ENCODE results near the gene BOD1. TPM values are rescaled to one million over a fixed set of nuclear protein-coding genes. Genes with fewer than 3 reads are reported as not detected.

Gene BOD1
- polyA plus RNA-seq, 2 of the 4 experiments (the other 2 are of a cell fraction): 59.1 to 102 TPM

- ATAC-seq: no peak
- CTCF ChIA-PET: interaction anchor here (1.3 to 1.7 kb wide), 6 partner anchors 9 to 773 kb away, joined by 3 to 5 read pairs (median 4); no protein-coding TSS in a partner anchor
- no peak for DNase-seq (ENCODE audit: low read depth in 1 of 2, low spot score in 1 of 2)
- TF ChIP-seq TP53 (CRISPR knock-in tag; IDR thresholded peaks at IDR 0.05) (no peak), PHF8 (IDR thresholded peaks at IDR 0.05; ENCODE audit: borderline replicate concordance, low read depth) (no peak), FOSB (CRISPR knock-in tag; IDR thresholded peaks at IDR 0.05) (no peak), GATA3 (IDR thresholded peaks at IDR 0.05; ENCODE audit: borderline replicate concordance) (no peak), TFCP2L1 (CRISPR knock-in tag; IDR thresholded peaks at IDR 0.05) (no peak), EHMT2 (IDR thresholded peaks at IDR 0.05; ENCODE audit: low read depth) (no peak), CTCF (IDR thresholded peaks at IDR 0.05) (no peak), PBX3 (IDR thresholded peaks at IDR 0.05) (no peak), JUNB (IDR thresholded peaks at IDR 0.05) (no peak), KDM1A (IDR thresholded peaks at IDR 0.05; ENCODE audit: low read depth) (no peak)
- TF ChIP-seq, protein P1, sequence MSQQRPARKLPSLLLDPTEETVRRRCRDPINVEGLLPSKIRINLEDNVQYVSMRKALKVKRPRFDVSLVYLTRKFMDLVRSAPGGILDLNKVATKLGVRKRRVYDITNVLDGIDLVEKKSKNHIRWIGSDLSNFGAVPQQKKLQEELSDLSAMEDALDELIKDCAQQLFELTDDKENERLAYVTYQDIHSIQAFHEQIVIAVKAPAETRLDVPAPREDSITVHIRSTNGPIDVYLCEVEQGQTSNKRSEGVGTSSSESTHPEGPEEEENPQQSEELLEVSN (IDR thresholded peaks at IDR 0.05; ENCODE audit: borderline replicate concordance, low read depth): no peak
- TF ChIP-seq, protein P2, sequence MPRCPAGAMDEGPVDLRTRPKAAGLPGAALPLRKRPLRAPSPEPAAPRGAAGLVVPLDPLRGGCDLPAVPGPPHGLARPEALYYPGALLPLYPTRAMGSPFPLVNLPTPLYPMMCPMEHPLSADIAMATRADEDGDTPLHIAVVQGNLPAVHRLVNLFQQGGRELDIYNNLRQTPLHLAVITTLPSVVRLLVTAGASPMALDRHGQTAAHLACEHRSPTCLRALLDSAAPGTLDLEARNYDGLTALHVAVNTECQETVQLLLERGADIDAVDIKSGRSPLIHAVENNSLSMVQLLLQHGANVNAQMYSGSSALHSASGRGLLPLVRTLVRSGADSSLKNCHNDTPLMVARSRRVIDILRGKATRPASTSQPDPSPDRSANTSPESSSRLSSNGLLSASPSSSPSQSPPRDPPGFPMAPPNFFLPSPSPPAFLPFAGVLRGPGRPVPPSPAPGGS (IDR thresholded peaks at IDR 0.05): no peak
- WGBS (ENCODE audit: missing lambda C conversion rate): 90% methylated on average over 10 of the region's 10 CpGs
- Histone ChIP-seq H3K4me1 (peaks cover 19% of the 10 kb centered on the region), H3K27ac (peak overlapping the region; percentile 19 to 71; a peak in 4 of 6 replicates), H3K9me3 (no peaks in the 10 kb centered on the region), H3K4me3 (no peak overlapping the region), H3K4me2 (peak overlapping the region; percentile 25; the same call in 1 of the 3 replicates)
- POLR2A ChIA-PET: no interaction called here
- no peak for FAIRE-seq
Observed at GRCh38 chr5:173645890-173646574, 29.6 kb upstream of the BOD1 start.

DNA sequence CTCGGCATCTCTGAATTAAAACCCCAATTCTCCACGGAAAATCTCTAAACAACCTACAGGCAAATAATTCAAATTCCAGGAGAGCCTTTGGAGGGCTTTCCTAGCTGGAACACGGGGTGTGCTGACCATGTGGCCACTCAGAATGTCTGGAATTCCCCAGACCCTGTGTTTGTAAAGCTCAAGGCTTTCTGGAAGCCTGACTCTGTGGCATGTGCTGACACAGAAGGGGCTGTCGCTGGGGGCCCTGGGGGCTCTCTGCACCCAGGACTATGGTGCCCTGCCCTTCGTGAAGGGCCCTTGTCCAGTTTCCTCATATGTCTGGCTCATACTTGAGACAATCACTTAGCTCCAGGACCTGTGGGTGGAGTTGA is 29.0 kb upstream of the BOD1 start:
- peak in 1 of 2 experiments; percentile 61; a peak in 3 of 6 replicates for ATAC-seq
- H3K4me1 ChIP-seq: peaks cover 19% of the 10 kb centered on the region
- ChIA-PET POLR2A (no interaction called here), CTCF (interaction anchor here (0.7 to 1.7 kb wide), 9 partner anchors 8 to 774 kb away, joined by 3 to 5 read pairs (median 4); no protein-coding TSS in a partner anchor)
- no peak for DNase-seq (ENCODE audit: low read depth in 1 of 2, low spot score in 1 of 2)
- H3K4me2 ChIP-seq: peak overlapping the region; percentile 25
- no peak for FAIRE-seq
- H3K4me3 ChIP-seq: no peak overlapping the region
- H3K9me3 ChIP-seq: no peaks in the 10 kb centered on the region
- H3K27ac ChIP-seq: peak overlapping the region; percentile 19 to 71; a peak in 4 of 6 replicates
- WGBS (ENCODE audit: missing lambda C conversion rate): 23% methylated on average over 5 of the region's 5 CpGs
- TF ChIP-seq JUN (IDR thresholded peaks at IDR 0.05) (no peak), USF2 (IDR thresholded peaks at IDR 0.05) (no peak), NR3C1 (IDR thresholded peaks at IDR 0.05) (no peak), ZSCAN20 (CRISPR knock-in tag; IDR thresholded peaks at IDR 0.05) (no peak), CHD4 (IDR thresholded peaks at IDR 0.05; ENCODE audit: borderline replicate concordance) (no peak), FOXS1 (CRISPR knock-in tag; IDR thresholded peaks at IDR 0.05) (no peak), HDAC2 (IDR thresholded peaks at IDR 0.05) (no peak), CEBPB (IDR thresholded peaks at IDR 0.05) (no peak), MYC (IDR thresholded peaks at IDR 0.05; ENCODE audit: borderline replicate concordance, low read length) (no peak), SREBF2 (IDR thresholded peaks at IDR 0.05) (no peak), RFX5 (IDR thresholded peaks at IDR 0.05) (no peak), RARB (CRISPR knock-in tag; IDR thresholded peaks at IDR 0.05) (no peak), JUNB (IDR thresholded peaks at IDR 0.05) (no peak)
- TF ChIP-seq, protein P3, sequence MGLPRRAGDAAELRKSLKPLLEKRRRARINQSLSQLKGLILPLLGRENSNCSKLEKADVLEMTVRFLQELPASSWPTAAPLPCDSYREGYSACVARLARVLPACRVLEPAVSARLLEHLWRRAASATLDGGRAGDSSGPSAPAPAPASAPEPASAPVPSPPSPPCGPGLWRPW (IDR thresholded peaks at IDR 0.05): no peak
- TF ChIP-seq, protein P4, sequence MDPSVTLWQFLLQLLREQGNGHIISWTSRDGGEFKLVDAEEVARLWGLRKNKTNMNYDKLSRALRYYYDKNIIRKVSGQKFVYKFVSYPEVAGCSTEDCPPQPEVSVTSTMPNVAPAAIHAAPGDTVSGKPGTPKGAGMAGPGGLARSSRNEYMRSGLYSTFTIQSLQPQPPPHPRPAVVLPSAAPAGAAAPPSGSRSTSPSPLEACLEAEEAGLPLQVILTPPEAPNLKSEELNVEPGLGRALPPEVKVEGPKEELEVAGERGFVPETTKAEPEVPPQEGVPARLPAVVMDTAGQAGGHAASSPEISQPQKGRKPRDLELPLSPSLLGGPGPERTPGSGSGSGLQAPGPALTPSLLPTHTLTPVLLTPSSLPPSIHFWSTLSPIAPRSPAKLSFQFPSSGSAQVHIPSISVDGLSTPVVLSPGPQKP (IDR thresholded peaks at IDR 0.05; ENCODE audit: low read depth, low read length): no peak
- TF ChIP-seq, protein P5, sequence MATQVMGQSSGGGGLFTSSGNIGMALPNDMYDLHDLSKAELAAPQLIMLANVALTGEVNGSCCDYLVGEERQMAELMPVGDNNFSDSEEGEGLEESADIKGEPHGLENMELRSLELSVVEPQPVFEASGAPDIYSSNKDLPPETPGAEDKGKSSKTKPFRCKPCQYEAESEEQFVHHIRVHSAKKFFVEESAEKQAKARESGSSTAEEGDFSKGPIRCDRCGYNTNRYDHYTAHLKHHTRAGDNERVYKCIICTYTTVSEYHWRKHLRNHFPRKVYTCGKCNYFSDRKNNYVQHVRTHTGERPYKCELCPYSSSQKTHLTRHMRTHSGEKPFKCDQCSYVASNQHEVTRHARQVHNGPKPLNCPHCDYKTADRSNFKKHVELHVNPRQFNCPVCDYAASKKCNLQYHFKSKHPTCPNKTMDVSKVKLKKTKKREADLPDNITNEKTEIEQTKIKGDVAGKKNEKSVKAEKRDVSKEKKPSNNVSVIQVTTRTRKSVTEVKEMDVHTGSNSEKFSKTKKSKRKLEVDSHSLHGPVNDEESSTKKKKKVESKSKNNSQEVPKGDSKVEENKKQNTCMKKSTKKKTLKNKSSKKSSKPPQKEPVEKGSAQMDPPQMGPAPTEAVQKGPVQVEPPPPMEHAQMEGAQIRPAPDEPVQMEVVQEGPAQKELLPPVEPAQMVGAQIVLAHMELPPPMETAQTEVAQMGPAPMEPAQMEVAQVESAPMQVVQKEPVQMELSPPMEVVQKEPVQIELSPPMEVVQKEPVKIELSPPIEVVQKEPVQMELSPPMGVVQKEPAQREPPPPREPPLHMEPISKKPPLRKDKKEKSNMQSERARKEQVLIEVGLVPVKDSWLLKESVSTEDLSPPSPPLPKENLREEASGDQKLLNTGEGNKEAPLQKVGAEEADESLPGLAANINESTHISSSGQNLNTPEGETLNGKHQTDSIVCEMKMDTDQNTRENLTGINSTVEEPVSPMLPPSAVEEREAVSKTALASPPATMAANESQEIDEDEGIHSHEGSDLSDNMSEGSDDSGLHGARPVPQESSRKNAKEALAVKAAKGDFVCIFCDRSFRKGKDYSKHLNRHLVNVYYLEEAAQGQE (IDR thresholded peaks at IDR 0.05): no peak

Measured in A549 (cell line).